HG03457 (cell line): ENCODE data around the gene PRSS38.

Experiments used
- ATAC-seq: cut with Tn5 transposase; IDR thresholded peaks from one replicate; pipeline ENCODE4 v1.9.1; 2021; ENCODE audit warnings: moderate number of reproducible peaks; ENCODE audit not compliant: unreplicated experiment

PRSS38 gene

DNA sequence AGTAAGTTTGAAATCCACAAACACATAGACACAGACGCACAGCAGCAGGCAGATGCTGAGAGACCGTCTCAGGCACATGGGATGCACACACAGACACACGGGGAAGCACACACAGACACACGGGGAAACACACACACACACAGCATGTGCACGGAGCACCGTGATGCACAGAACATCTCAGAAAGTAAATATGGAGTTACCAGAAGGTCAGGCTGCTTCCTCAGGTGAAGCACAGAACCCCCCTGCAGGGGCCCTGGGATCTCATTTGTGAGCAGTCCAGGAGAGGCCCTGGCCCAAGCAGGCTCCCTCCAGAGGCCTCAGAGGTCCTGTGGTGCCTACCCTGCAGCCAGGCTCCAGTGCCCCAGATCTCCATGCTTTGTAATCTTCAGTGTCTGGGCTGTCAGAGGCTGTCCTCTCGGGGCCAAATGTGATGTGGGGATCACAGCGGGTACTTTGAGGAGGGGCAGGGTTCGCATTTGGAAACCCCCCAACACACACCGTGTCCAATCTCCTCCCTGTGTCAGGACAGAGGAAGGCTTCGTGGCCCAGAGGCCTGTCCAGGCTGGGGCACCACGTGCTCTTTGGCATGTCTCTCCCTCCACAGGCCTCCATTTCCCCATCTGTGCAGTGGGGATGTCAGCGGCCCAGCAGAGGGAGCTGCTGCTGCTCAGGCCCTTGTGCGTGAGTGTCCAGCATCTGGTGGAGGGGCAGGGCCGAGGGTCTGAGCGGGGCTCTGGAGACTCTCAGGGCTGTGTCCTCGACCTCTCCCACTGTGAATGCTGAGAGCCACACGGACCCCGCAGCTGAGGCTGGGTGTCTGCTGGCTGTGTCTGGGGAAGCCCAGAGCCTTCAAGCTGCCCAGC is 23.0 kb upstream of the PRSS38 start:
- no peak for ATAC-seq

DNA sequence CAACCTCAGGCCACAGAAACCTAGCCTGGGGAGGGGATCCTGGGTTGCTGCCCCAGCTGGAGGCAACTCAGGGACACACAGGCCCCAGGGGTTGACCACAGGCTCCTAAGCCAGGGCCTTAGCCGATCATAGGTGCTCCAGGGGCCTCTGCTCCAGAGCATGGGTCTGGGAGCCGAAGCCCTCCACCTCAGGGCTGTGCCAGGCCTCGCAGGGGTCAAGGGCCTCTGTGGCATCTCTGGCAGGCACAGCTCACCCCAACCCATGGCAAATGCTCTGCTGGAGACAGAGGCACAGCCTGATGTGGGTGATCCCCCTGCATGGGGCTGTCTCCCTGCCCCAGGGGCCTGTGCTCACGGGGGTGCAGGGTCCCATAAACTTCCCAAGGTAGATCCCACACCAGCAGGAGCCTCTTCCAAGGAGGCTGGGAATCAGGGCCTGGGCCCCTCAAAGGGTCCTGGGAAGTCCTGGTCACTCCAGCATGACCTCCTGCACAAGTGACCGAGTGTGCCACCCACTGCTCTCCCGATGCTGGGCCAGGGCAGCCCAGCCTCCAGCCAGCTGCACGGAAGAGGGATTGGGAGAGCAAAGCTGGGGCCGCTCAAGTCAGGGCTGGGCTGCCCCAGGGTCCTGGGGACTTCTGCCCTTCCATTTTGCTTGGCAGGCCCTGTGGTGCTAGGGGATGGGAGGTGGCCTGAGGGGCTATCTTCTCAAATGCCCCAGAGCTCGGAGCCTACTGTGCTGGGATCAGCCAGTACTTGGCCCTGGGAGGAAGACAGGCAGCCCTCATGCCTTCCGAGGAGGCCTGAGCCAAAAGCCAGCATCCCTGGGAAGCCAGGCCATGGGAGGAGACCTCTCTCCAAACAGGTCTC is 22.2 kb upstream of the PRSS38 start:
- no peak for ATAC-seq

DNA sequence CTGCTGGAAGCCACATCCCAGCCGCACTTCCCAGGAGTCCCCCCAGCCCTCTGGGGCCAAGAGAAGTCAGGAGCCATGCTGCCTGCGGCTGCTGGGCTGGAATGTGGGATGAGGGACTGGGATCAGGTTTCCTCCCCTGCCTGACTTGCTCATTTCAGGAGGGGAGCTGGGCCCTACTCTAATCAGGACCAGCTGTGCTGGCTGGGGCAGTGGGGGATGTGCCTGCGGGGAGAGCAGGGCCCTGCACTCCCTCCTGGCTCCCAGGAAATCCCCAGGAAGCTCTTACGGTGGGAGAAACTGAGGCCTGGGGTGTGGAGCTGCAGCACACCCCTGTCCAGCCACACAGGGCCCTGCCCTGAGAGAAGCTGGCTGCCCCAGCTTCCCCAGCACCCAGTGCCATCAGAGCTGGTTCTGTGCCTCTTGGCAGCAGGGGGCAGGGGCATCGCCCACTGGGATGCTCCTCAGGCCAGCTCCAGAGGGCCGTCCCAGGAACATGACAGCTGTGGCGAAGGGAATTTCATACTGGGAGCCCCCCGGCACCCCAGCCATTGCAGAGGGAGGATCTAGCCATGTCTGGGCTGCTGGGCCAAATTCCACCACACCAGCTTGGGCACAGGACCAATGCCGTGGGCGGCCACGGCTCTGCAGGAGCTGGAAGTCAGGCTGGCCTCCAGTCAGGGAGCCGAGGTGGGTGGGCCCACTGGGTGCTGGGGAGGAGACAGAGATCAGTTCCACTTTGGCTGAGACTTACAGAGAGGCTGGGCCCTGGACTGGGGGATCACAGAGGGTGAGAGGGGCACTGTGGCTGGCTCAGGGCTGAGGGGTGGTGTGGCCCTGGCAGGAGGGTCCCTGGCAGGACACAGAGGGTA is 21.3 kb upstream of the PRSS38 start:
- no peak for ATAC-seq

DNA sequence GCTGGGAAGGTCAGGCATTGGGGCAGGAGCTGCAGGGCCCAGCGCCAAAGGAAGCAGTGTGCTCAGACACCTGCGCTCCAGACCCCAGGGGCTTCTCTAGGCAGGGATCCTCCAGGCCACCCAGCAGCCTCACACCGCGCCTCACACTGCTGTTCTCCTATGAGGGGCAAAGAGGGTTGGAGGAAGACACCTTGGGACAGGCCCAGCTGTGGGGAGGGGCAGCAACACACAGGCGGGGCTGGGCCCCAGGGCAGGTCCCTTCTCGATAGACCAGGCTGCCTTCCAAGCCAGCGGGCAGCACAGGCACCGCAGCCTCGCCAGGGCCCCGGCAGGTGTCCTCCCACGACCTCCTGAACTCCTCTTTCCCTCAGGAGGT is 20.7 kb upstream of the PRSS38 start:
- no peak for ATAC-seq

GRCh38 chr1:227795732-227796131 is 19.7 kb upstream of the PRSS38 start:
- no peak for ATAC-seq

- no peak for ATAC-seq
Observed at GRCh38 chr1:227796359-227796915, 19.0 kb upstream of the PRSS38 start.

DNA sequence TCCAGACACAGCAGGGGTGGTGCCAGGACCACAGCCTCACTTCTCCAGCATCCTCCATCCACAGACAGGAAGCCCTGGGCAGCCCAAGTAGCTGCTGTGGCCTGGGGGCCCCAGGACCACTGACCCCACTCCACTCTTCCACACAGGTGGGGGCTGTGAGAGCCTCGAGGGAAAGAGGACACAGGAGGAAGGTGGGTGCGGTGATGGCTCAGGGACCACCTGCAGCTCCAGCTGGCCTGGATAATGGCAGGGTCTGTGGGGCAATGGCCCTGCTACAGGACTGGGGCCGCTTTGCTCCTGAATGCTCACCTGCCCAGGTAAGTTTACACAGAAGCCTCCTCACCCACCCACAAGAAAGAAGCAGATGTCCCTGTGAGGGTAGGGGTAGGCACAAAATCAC is 18.3 kb upstream of the PRSS38 start:
- ATAC-seq: no peak

DNA sequence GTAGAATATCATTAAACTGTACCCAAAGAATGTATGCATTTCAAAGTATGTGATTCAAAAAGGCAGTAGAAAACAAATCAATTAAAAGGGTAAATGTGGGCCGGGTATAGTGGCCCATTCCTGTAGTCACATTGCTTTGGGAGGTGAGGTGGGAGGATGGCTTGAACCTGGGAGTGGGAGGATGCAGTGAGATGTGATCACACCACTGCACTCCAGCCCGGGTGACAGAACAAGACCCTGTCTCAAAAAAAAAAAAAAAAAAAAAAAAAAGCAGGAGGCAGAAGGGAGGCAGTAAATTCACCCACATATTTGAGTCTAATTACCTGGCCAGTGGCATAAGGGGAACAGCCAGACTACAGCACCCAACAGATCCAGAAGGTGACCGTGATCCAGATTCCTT is 17.9 kb upstream of the PRSS38 start:
- ATAC-seq: no peak

GRCh38 chr1:227798078-227798802 is 17.2 kb upstream of the PRSS38 start:
- no peak for ATAC-seq

GRCh38 chr1:227799756-227800155 is 15.7 kb upstream of the PRSS38 start:
- no peak for ATAC-seq

DNA sequence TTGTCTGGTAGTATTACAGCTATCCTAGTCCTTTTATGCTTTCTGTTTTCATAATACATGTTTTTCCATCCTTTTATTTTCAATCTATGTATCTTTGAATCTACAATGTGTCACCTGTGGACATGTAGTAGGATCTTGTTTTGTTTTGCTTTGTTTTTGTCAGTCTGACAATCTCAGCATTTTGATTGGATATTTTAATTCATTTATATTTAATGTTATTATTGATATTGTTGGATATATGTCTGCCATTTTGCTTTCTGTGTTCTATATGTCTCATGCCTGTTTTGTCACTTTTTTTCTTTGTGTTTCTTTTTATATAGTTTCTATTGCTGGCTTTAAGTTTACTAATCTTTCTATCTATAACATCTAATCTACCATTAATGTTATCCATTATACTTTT is 11.5 kb upstream of the PRSS38 start:
- ATAC-seq: no peak

DNA sequence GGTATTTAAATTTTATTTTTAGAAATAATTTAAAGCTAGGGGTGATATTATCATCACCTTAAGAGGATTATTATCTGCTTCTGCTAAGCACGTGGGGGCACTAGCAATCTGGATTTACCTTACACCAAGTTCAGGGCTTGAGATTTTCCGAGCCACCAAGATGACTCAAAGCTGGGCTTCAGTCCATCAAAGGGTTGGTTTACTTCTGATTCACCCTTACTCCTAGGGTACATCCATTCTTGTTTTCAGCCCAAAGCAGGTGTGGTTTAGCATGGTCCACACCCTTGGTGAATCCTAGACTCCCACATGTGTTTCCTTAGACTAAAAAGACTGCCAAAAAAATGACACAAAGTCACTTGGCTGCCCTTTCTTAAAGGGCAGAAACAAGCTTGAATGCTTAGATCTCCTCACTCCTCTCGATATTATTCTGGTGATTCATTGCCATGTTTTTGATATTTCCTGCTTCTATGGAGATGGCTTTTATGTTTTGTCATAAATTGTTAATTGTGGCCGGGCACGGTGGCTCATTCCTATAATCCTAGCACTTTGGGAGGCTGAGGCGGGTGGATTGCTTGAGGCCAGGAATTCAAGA is 9.8 kb upstream of the PRSS38 start:
- no peak for ATAC-seq

- ATAC-seq: no peak
Observed at GRCh38 chr1:227808566-227808965, 6.9 kb upstream of the PRSS38 start.

- ATAC-seq: no peak
Observed at GRCh38 chr1:227809026-227809425, 6.4 kb upstream of the PRSS38 start.

- no peak for ATAC-seq
Observed at GRCh38 chr1:227813962-227814361, 1.5 kb upstream of the PRSS38 start.

DNA sequence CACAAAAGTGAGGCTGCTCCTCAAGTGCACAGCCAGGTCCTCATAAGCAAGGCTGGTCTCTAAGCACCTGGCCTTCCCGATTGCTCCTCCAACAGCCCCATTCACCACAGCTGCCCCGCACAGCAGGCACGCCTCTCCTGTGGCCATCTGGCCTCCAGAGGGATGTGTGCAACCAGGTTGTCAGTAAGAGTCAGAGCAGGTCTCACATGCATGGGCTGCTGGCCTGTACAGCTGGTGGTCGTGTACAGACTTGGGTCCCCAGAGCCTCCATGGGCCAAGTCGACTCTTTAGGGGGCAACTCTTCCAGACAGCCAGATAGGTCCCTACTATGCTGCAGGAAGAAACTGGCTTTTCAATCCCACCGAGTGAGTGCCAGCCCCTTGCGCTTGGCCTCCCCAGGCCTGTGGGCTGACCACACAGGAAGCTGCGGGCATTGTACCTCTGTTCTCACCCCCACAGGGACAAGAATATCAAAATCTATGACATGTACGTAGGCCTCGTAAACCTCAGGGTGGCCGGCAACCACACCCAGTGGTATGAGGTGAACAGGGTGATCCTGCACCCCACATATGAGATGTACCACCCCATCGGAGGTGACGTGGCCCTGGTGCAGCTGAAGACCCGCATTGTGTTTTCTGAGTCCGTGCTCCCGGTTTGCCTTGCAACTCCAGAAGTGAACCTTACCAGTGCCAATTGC is 1.4 kb downstream of the PRSS38 start:
- no peak for ATAC-seq

DNA sequence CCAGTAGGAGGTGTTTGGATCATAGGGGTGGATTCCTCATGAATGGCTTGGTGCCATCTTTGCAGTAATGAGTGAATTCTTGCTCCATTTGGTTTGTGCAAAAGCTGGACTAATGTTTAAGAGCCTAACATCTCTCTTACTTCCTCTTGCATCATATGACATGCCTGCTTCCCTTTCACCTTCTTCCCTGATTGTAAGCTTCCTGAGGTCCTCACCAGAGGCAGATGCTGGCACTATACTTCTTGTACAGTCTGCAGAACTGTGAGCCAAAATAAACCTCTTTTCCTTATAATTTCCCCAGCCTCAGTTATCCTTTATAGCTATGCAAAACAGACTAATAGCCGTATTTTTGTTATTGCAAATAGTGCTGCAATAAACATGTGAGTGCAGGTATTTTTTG is 8.1 kb downstream of the PRSS38 start:
- ATAC-seq: no peak

DNA sequence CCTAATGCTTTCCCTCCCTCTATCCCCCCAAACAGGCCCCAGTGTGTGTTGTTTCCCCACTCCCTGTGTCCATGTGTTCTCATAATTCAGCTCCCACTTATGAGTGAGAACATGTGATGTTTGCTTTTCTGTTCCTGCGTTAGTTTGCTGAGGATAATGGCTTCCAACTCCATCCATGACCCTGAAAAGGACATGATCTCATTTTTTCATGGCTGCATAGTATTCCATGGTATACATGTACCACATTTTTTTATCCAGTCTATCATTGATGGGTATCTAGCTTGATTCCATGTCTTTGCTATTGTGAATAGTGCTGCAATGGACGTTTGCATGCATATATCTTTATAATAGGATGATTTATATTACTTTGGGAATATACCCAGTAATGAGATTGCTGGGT is 8.7 kb downstream of the PRSS38 start:
- ATAC-seq: no peak

- ATAC-seq: no peak
Observed at GRCh38 chr1:227828786-227829185, 13.3 kb downstream of the PRSS38 start.
